IPS-20b (cell line): Measurements from ENCODE around the gene MORN1.
"Not testable (repeated sequence)": the region's sequence is repeated elsewhere in the genome, so short reads cannot be mapped to it uniquely, and the experiment has no call there.

Source experiments
- H3K27ac ChIP-seq: one replicate; pipeline ENCODE4 v1.5.1; 2013; ENCODE audit warnings: low read length
- H3K27me3 ChIP-seq: 2 replicates; pipeline ENCODE4 v1.6.1; 2013; ENCODE audit warnings: mild to moderate bottlenecking, low read length, inconsistent platforms; ENCODE audit not compliant: insufficient read depth
- H3K36me3 ChIP-seq: 2 replicates; pipeline ENCODE4 v1.6.1; 2013; ENCODE audit warnings: low read depth, mild to moderate bottlenecking, inconsistent platforms, low read length, moderate library complexity; ENCODE audit not compliant: insufficient read depth
- H3K4me1 ChIP-seq: 2 replicates; pipeline ENCODE4 v1.6.1; 2013; ENCODE audit warnings: mild to moderate bottlenecking, control low read depth, inconsistent platforms, low read length, moderate library complexity; ENCODE audit not compliant: insufficient read depth
- H3K4me3 ChIP-seq: 2 replicates; pipeline ENCODE4 v1.5.1; 2013; ENCODE audit warnings: mild to moderate bottlenecking, low read length, inconsistent platforms
- H3K9ac ChIP-seq: 2 replicates; pipeline ENCODE4 v1.6.1; 2013; ENCODE audit warnings: low read depth, mild to moderate bottlenecking, inconsistent platforms, low read length, moderate library complexity
- H3K9me3 ChIP-seq: 2 replicates; pipeline ENCODE4 v1.6.1; 2013; ENCODE audit warnings: mild to moderate bottlenecking, low read depth, low read length, inconsistent platforms; ENCODE audit not compliant: insufficient read depth

Gene MORN1

DNA sequence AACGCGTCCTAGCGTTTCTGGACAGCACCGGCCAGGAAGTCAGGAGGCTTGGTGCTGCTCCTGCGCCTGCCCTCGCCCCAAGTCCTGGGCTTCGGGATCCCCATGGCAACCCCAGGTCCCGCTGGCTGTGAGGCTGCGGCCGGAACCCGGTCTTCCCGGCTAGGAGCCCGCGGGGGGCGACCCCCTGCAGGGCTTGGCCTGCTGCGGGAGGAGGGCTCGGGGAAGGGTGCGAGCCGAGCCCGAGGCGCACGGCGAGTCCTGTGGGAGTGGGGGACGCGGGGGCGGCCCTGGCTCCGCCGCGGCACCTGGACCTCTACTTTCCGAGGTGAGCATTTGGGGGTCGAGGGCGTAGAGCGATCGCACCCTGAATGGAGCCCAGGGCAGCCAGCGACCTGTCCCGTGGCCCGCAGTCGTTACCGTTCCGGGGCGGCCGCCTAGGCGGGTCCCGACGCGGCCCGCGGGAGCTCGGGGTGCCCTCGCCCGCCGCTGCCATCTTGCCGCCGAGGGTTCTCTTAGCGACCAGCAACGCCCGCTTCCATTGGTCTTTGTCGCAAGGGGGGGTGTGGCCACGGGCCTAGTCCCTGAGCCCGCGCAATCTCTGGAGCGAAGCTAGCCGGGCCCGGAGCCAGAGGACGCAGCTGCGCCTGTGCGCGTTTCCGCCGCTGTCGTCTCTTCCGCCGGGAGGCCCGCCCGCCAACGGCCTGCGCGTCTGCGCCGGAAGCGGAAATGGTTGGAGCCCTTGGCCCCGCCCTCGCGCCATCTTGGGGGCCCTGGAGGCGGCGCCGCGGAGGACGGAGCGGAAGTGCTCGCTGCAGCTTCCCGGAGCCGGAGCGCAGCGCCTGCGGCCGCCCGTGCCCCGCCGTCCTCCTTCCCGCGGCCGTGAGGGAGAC, at the start of gene MORN1, which contains the start of gene RER1:
TSS of gene MORN1 (minus strand) at position 514 of the 890 bp plus-strand sequence. CDS start at position 493, 21 bp downstream.
TSS of gene RER1 (plus strand) at position 801 of the 890 bp plus-strand sequence. CDS start 3,950 bp downstream, outside the sequence.
- peaks cover 7% of the 10 kb centered on the region for H3K4me1 ChIP-seq
- H3K27ac ChIP-seq = no peak within 1 kb of the TSS

GRCh38 chr1:2440346-2440745, 49.0 kb upstream of the MORN1 start:
- H3K36me3 ChIP-seq, H3K4me1 ChIP-seq: not testable (repeated sequence)
- peaks cover 39% of the 10 kb centered on the region for H3K27me3 ChIP-seq

More for the DNA sequence above, at the start of gene MORN1, which contains the start of gene RER1:
- H3K9ac ChIP-seq = peak within 1 kb of the TSS; percentile 83
- H3K27me3 ChIP-seq = no peaks in the 10 kb centered on the region
- no peaks in the 10 kb centered on the region for H3K9me3 ChIP-seq
- peak within 1 kb of the TSS; percentile 90 for H3K4me3 ChIP-seq
- H3K36me3 ChIP-seq = peaks cover 31% of the 10 kb centered on the region

DNA sequence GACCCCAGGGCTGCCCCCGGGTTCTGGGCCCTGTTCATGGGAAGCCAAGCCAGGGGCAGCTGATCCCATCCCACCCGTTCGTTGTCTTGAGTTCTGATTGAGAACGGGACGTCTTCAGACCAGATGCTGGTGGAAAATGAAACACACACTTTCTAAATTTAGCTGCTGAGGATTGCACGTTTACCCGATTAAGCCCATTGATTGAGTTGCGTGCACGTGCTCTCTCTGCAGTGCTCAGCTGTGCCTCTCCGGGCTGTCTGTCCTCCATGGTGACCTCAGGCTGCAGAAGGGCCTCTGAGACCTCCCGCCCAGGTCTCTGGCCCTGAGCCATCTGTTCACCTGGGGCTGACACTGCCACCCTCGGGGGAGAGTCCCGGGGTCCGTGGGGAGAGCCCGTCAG, 48.0 kb upstream of the MORN1 start:
- Histone ChIP-seq H3K9ac (no peak overlapping the region), H3K27me3 (peaks cover 30% of the 10 kb centered on the region), H3K36me3 (no peaks in the 10 kb centered on the region)

More at GRCh38 chr1:2440346-2440745, 49.0 kb upstream of the MORN1 start:
- not testable (repeated sequence) for H3K4me3 ChIP-seq, H3K27ac ChIP-seq, H3K9ac ChIP-seq, H3K9me3 ChIP-seq

GRCh38 chr1:2438641-2439040, 47.3 kb upstream of the MORN1 start:
- no peaks in the 10 kb centered on the region for H3K36me3 ChIP-seq
- H3K9ac ChIP-seq = no peak overlapping the region
- no peak overlapping the region for H3K4me3 ChIP-seq
- H3K9me3 ChIP-seq = no peaks in the 10 kb centered on the region
- H3K27me3 ChIP-seq = peaks cover 23% of the 10 kb centered on the region
- no peak overlapping the region for H3K27ac ChIP-seq
- H3K4me1 ChIP-seq = no peaks in the 10 kb centered on the region

More for the DNA sequence above, 48.0 kb upstream of the MORN1 start:
- no peaks in the 10 kb centered on the region for H3K9me3 ChIP-seq
- no peak overlapping the region for H3K27ac ChIP-seq
- H3K4me1 ChIP-seq = no peaks in the 10 kb centered on the region
- no peak overlapping the region for H3K4me3 ChIP-seq

DNA sequence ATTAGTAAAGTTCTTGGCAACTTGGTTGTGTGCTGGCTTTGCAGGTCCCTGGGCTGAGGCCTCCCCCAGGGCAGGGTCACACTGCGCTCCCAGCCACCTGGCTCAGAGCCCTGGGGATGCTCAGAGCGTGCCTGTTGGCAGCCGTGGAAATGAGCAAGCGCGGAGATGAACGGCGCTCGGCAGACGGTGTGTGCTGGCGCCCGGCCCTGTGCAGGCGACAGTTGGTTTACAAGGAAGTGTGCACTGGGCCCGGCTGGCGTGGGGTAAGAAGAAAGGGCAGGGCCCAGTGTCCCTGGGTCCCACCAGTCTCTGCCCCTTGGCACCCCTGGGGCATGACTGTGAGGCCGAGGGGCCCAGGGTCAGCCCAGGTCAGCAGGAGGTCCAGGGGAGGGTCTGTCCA, 46.7 kb upstream of the MORN1 start:
- Histone ChIP-seq H3K9me3 (no peaks in the 10 kb centered on the region), H3K27me3 (peaks cover 19% of the 10 kb centered on the region), H3K36me3 (no peaks in the 10 kb centered on the region), H3K4me1 (no peaks in the 10 kb centered on the region), H3K27ac (no peak overlapping the region), H3K4me3 (no peak overlapping the region), H3K9ac (no peak overlapping the region)

GRCh38 chr1:2437617-2438016, 46.3 kb upstream of the MORN1 start:
- Histone ChIP-seq H3K27ac (no peak overlapping the region), H3K9ac (no peak overlapping the region), H3K36me3 (no peaks in the 10 kb centered on the region), H3K4me1 (no peaks in the 10 kb centered on the region), H3K27me3 (peaks cover 15% of the 10 kb centered on the region), H3K4me3 (no peak overlapping the region), H3K9me3 (no peaks in the 10 kb centered on the region)

DNA sequence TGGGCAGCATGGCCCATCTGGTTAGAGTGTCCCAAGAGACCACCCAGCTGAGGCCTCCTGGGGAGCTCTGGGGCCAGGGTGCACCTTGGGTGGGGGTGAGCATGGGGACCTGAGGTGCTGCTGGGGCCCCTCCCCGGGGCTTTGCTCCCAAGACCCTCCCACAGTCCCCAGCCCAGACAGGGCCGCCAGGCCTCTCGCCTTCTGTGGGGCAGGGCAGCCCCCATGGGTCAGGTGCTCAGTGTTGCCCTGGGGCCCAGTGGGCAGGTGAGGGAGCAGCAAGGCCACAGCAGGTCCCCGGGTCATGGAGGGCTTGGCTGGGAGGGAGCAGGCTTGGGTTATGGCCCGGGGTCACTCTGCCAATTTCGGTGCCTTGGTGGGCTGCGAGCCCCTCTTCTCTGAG, 45.5 kb upstream of the MORN1 start:
- Histone ChIP-seq H3K36me3 (no peaks in the 10 kb centered on the region), H3K9ac (no peak overlapping the region), H3K27ac (no peak overlapping the region), H3K9me3 (no peaks in the 10 kb centered on the region), H3K4me1 (no peaks in the 10 kb centered on the region), H3K4me3 (no peak overlapping the region), H3K27me3 (peaks cover 7% of the 10 kb centered on the region)

- Histone ChIP-seq H3K4me3 (no peak overlapping the region), H3K9ac (no peak overlapping the region), H3K27me3 (no peaks in the 10 kb centered on the region; the same call in 1 of the 2 replicates), H3K27ac (no peak overlapping the region), H3K9me3 (no peaks in the 10 kb centered on the region), H3K4me1 (no peaks in the 10 kb centered on the region), H3K36me3 (no peaks in the 10 kb centered on the region)
Measured at GRCh38 chr1:2435746-2436355, 44.5 kb upstream of the MORN1 start.

DNA sequence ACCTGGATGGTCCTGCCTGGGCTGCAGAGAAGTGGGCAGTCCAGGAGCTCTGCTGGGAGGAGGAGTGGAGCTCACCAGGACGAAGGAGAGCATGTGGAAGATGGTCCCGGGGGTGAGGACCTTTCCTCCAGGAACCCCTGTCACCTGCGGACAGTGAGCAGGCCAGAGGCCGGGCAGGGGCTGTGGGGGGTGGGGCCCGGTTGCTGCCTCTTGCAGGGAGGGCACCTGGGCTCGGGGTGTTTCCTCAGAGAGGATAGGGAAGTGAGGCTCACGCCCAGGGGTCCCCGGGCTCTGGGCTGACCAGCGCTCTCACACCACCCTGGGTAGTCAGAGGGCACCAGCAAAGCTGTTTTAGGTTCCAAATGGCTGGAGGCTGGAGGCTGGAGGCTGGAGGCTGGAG, 43.7 kb upstream of the MORN1 start:
- H3K4me1 ChIP-seq = no peaks in the 10 kb centered on the region
- H3K9me3 ChIP-seq = no peaks in the 10 kb centered on the region
- H3K4me3 ChIP-seq = no peak overlapping the region
- H3K27me3 ChIP-seq = no peaks in the 10 kb centered on the region; the same call in 1 of the 2 replicates
- no peak overlapping the region for H3K27ac ChIP-seq
- H3K36me3 ChIP-seq = no peaks in the 10 kb centered on the region
- H3K9ac ChIP-seq = no peak overlapping the region

GRCh38 chr1:2433936-2434655, 42.7 kb upstream of the MORN1 start:
- Histone ChIP-seq H3K4me1 (no peaks in the 10 kb centered on the region), H3K9ac (no peak overlapping the region), H3K4me3 (no peak overlapping the region), H3K9me3 (no peaks in the 10 kb centered on the region), H3K27ac (no peak overlapping the region), H3K27me3 (no peaks in the 10 kb centered on the region; the same call in 1 of the 2 replicates), H3K36me3 (no peaks in the 10 kb centered on the region)

DNA sequence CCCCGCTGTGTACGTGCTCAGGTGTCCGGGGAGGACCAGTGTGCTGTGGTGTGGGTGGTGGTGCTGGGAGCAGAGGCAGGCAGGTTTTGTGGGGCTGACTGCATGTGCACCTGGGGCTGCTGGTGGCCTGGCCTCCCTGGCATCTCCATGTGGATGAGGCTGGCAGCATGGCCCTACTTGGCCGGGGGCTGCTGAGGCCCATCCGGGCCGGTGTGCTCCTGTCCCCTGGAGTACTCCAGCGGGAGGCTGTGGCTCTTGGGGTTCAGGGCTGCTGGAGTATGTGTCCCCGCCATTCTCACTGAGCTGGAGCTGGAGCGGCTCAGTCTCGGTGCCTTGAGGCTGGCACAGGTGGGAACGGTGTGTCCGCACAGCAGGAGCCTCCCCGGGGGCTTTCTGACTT, 41.8 kb upstream of the MORN1 start:
- H3K27me3 ChIP-seq = no peaks in the 10 kb centered on the region; the same call in 1 of the 2 replicates
- H3K9ac ChIP-seq = no peak overlapping the region
- no peaks in the 10 kb centered on the region for H3K36me3 ChIP-seq
- H3K27ac ChIP-seq = no peak overlapping the region
- H3K9me3 ChIP-seq = no peaks in the 10 kb centered on the region
- no peaks in the 10 kb centered on the region for H3K4me1 ChIP-seq
- H3K4me3 ChIP-seq = no peak overlapping the region
